Endothelial cell of umbilical vein (primary cell): ENCODE data around the gene KCNJ8. TPM values are rescaled to one million over a fixed set of nuclear protein-coding genes. Genes with fewer than 3 reads are reported as not detected.

Experiments used
- BruUV-seq: library from RNA; stranded (reverse); fragments of 400-500 nt; replicated peaks from 2 replicates; lab custom pipeline; 2021; lab: Mats Ljungman, UMichigan
- CTCF ChIA-PET: fragments of 300-600, 350-600 bp; sonication (Branson Sonifier 250); formaldehyde crosslinking; loops from one replicate; lab custom pipeline; 2021; ENCODE audit warnings: antibody characterized with exemption, inconsistent platforms; lab: Charles Lee
- POLR2A ChIA-PET: fragments of 300-600, 350-600 bp; sonication (Branson Sonifier 250); formaldehyde crosslinking; loops from one replicate; lab custom pipeline; 2021; ENCODE audit warnings: antibody characterized with exemption, inconsistent platforms; lab: Charles Lee
- DNase-seq: peaks from one replicate; pipeline ENCODE4 v3.0.0-alpha.2; 2011; ENCODE audit warnings: low read depth, low spot score
- FAIRE-seq: peaks from 2 replicates; lab custom pipeline; 2011; peaks lifted over from hg19 to GRCh38; lab: Jason Lieb, UNC
- H2AFZ ChIP-seq: 2 replicates; pipeline ENCODE4 v1.6.0; 2012; ENCODE audit warnings: low read depth, low read length, control low read depth, inconsistent platforms
- H3K27ac ChIP-seq: 2 replicates; pipeline ENCODE4 v1.5.1; 2011; ENCODE audit warnings: low read depth, mild to moderate bottlenecking, control low read depth, low read length, moderate library complexity; ENCODE audit not compliant: insufficient read depth
- H3K27me3 ChIP-seq, 2 experiments: 2 replicates each; pipeline versions ENCODE4 v1.6.0 to v1.6.1; 2011; ENCODE audit warnings: low read length in 2 of 2, mixed read lengths in 1 of 2; ENCODE audit not compliant: control insufficient read depth in 2 of 2, insufficient read depth in 2 of 2
- H3K36me3 ChIP-seq, 2 experiments: 2 replicates in 1 of 2; 3 replicates in 1 of 2; pipeline ENCODE4 v1.5.1; 2011; ENCODE audit warnings: low read length in 2 of 2, mild to moderate bottlenecking in 1 of 2, moderate library complexity in 1 of 2; ENCODE audit not compliant: control insufficient read depth in 2 of 2, insufficient read depth in 2 of 2; ENCODE audit errors: extremely low read depth in 1 of 2
- H3K4me1 ChIP-seq: 3 replicates; pipeline ENCODE4 v1.5.1; 2011; ENCODE audit warnings: mild to moderate bottlenecking, low read length; ENCODE audit not compliant: control insufficient read depth, insufficient read depth; ENCODE audit errors: extremely low read depth
- H3K4me2 ChIP-seq: 2 replicates; pipeline ENCODE4 v1.6.1; 2011; ENCODE audit warnings: low read length, control low read depth, mixed read lengths; ENCODE audit not compliant: insufficient read depth
- H3K4me3 ChIP-seq, 3 experiments: fragments of 200-600 bp in 1 of 3; sonication (generic), shearing (Covaris generic) in 1 of 3; replicated peaks in 1 of 3; 2 replicates each; pipeline ENCODE4 v1.5.1; 2011 to 2016; ENCODE audit warnings: control low read depth in 3 of 3, low read length in 3 of 3, mild to moderate bottlenecking in 2 of 3, inconsistent platforms in 1 of 3, low read depth in 1 of 3, moderate library complexity in 1 of 3; ENCODE audit not compliant: insufficient read depth in 1 of 3
- H3K79me2 ChIP-seq: 2 replicates; pipeline ENCODE4 v1.6.0; 2012; ENCODE audit warnings: low read length, inconsistent platforms; ENCODE audit not compliant: control insufficient read depth, insufficient read depth
- H3K9ac ChIP-seq: replicated peaks from 2 replicates; pipeline ENCODE3; 2011; ENCODE audit warnings: low read length, control low read depth; ENCODE audit not compliant: insufficient read depth; ENCODE audit errors: extremely low read depth
- H3K9me1 ChIP-seq: replicated peaks from 3 replicates; pipeline ENCODE4 v1.6.0; 2011; ENCODE audit warnings: mild to moderate bottlenecking, low read length; ENCODE audit not compliant: control insufficient read depth, insufficient read depth; ENCODE audit errors: extremely low read depth
- H3K9me3 ChIP-seq: replicated peaks from 2 replicates; pipeline ENCODE4 v1.5.1; 2012; ENCODE audit warnings: low read length, inconsistent platforms; ENCODE audit not compliant: control insufficient read depth, insufficient read depth
- H4K20me1 ChIP-seq: replicated peaks from 2 replicates; pipeline ENCODE3; 2011; ENCODE audit warnings: mild to moderate bottlenecking, low read length; ENCODE audit not compliant: control insufficient read depth, insufficient read depth; ENCODE audit errors: extremely low read depth
- CTCF ChIP-seq, 2 donors: IDR thresholded peaks; 1 replicate in 1 of 2; 2 replicates in 1 of 2; pipeline ENCODE4 v1.5.1; 2011; ENCODE audit warnings: low read length in 2 of 2, mild to moderate bottlenecking in 2 of 2, moderate library complexity in 2 of 2, control low read depth in 1 of 2, inconsistent platforms in 1 of 2, low read depth in 1 of 2; ENCODE audit not compliant: insufficient read depth in 1 of 2; ENCODE audit errors: extremely low read depth in 1 of 2
- EZH2 ChIP-seq: IDR thresholded peaks from 2 replicates; pipeline ENCODE4 v1.6.1; 2012; ENCODE audit warnings: borderline replicate concordance, low read depth, mild to moderate bottlenecking, moderate library complexity, low read length, inconsistent platforms; ENCODE audit not compliant: severe bottlenecking
- FOS ChIP-seq: IDR thresholded peaks from 2 replicates; pipeline ENCODE4 v1.6.1; 2011; ENCODE audit warnings: mild to moderate bottlenecking, low read length, moderate library complexity, borderline replicate concordance; ENCODE audit not compliant: insufficient read depth
- GATA2 ChIP-seq: IDR thresholded peaks from 2 replicates; pipeline ENCODE4 v1.7.0; 2011; ENCODE audit warnings: low read depth, mild to moderate bottlenecking, moderate library complexity, mixed read lengths, low read length; ENCODE audit not compliant: insufficient read length, insufficient read depth
- JUN ChIP-seq: IDR thresholded peaks from 2 replicates; pipeline ENCODE4 v1.6.1; 2011; ENCODE audit warnings: borderline replicate concordance, low read depth; ENCODE audit not compliant: insufficient read length, insufficient read depth
- MAX ChIP-seq: IDR thresholded peaks from 2 replicates; pipeline ENCODE4 v1.6.1; 2011; ENCODE audit not compliant: insufficient read depth, insufficient read length
- MYC ChIP-seq: IDR thresholded peaks from one replicate; pipeline ENCODE4 v1.6.1; 2011; ENCODE audit warnings: mild to moderate bottlenecking, low read depth, low read length
- POLR2A ChIP-seq: IDR thresholded peaks from 2 replicates; pipeline ENCODE4 v1.6.1; 2012; ENCODE audit warnings: low read depth, mild to moderate bottlenecking, control low read depth, low read length
- POLR2AphosphoS5 ChIP-seq: IDR thresholded peaks from 2 replicates; pipeline ENCODE4 v1.6.1; 2012; ENCODE audit warnings: low read depth, mild to moderate bottlenecking, control low read depth, low read length, moderate library complexity; ENCODE audit not compliant: insufficient read depth
- dilution Hi-C: fragments of 300-500 bp; cut with MboI; formaldehyde crosslinking; loops from one replicate; pipeline ENCODE4 v1.15.0; 2019; ENCODE audit warnings: low sequenced_read_pairs; ENCODE audit not compliant: extremely low pct_ligation_motif_present
- intact Hi-C: fragments of 100-400 bp; cut with micrococcal nuclease; formaldehyde crosslinking; loops from one replicate; pipeline ENCODE4 v1.10.0; 2022
- polyA plus RNA-seq, 4 experiments: library from polyadenylated mRNA; depleted of rRNA in 3 of 4; stranded (reverse) in 3 of 4; unstranded in 1 of 4; fragments of >200 nt; gene quantifications; 2 replicates each; pipeline versions ENCODE4 v1.2.1 to v1.2.3, GENCODE V29; 2011 to 2012; ENCODE audit warnings: missing spikeins in 1 of 4
- total RNA-seq: library from RNA; stranded (reverse); gene quantifications from 2 replicates; pipeline ENCODE4 v1.2.3, GENCODE V29; 2021

Gene KCNJ8
- total and polyA plus RNA-seq, 2 donors (not counting 3 experiments of a cell fraction or from before 2014, with no cell fraction given), result not detected

- intact Hi-C loops (no loop called here), dilution Hi-C loops (no loop called here)
- no peaks in the 10 kb centered on the region for H3K9me1 ChIP-seq
- H2AFZ ChIP-seq, result no peak overlapping the region
- TF ChIP-seq MAX (no peak), EZH2 (no peak), JUN (no peak), CTCF (IDR thresholded peaks at IDR 0.05; ENCODE audit: extremely low read depth in 1 of 2, insufficient read depth in 1 of 2, low read depth in 1 of 2, low read length in 2 of 2) (no peak), FOS (no peak), GATA2 (no peak), MYC (no peak), POLR2A (no peak), POLR2AphosphoS5 (no peak)
- H3K4me3 ChIP-seq, result no peak overlapping the region
- no peak for DNase-seq
- no peak overlapping the region for H3K27ac ChIP-seq
- H3K4me1 ChIP-seq, result no peaks in the 10 kb centered on the region
- BruUV-seq, result no TSS peak
- H3K4me2 ChIP-seq, result no peak overlapping the region
- no peaks in the 10 kb centered on the region for H3K27me3 ChIP-seq
- H3K79me2 ChIP-seq, result no peaks in the 10 kb centered on the region
- no peaks in the 10 kb centered on the region for H3K36me3 ChIP-seq
- no peaks in the 10 kb centered on the region for H3K9me3 ChIP-seq
- no peak for FAIRE-seq
- no peak overlapping the region for H3K9ac ChIP-seq
- POLR2A ChIA-PET, result no interaction called here
- CTCF ChIA-PET, result no interaction called here
- H4K20me1 ChIP-seq, result no peaks in the 10 kb centered on the region
Observed at GRCh38 chr12:21800011-21800410, 25.5 kb upstream of the KCNJ8 start.
